Testis (tissue), 2 donors: ENCODE data around the gene MRPS5.

Source experiments
- POLR2A ChIP-seq: fragments of 450-650 bp; IDR thresholded peaks from one replicate; pipeline ENCODE4 v1.6.1; 2017; ENCODE audit warnings: antibody characterized with exemption, mild to moderate bottlenecking, moderate library complexity
- TF ChIP-seq, protein P1 (sequence below), 3 experiments: fragments of 450-650 bp in 2 of 3; fragments of 200-600 bp in 1 of 3; sonication (generic) in 1 of 3; IDR thresholded peaks; one replicate each; pipeline ENCODE4 v1.5.1; 2016 to 2019; ENCODE audit warnings: antibody characterized with exemption in 3 of 3, mild to moderate bottlenecking in 2 of 3, moderate library complexity in 1 of 3

DNA sequence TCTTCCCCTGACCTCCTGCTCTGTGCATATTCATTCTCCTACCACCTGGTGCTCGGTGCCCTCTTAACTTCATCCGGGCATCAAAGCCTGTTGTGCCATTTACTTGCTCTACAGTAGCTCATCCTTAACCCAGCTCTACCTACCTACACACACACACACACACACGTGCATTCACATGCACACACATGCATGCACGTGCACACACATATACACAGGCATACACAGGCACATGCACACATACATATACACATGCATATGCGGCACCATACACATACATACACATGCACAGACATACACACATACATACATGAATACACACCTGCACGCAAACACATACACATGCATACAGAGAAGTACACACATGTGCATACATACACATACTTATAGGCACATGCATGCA lies 81.6 kb downstream of the MRPS5 start:
- TF ChIP-seq, protein P1, sequence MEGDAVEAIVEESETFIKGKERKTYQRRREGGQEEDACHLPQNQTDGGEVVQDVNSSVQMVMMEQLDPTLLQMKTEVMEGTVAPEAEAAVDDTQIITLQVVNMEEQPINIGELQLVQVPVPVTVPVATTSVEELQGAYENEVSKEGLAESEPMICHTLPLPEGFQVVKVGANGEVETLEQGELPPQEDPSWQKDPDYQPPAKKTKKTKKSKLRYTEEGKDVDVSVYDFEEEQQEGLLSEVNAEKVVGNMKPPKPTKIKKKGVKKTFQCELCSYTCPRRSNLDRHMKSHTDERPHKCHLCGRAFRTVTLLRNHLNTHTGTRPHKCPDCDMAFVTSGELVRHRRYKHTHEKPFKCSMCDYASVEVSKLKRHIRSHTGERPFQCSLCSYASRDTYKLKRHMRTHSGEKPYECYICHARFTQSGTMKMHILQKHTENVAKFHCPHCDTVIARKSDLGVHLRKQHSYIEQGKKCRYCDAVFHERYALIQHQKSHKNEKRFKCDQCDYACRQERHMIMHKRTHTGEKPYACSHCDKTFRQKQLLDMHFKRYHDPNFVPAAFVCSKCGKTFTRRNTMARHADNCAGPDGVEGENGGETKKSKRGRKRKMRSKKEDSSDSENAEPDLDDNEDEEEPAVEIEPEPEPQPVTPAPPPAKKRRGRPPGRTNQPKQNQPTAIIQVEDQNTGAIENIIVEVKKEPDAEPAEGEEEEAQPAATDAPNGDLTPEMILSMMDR (IDR thresholded peaks at IDR 0.05) = no peak
- TF ChIP-seq POLR2A = no peak
